Fibroblast of skin of back (primary cell): ENCODE results near the gene CFAP161. TPM values are rescaled to one million over a fixed set of nuclear protein-coding genes. Genes with fewer than 3 reads are reported as not detected.

Experiments used
- DNase-seq: peaks from one replicate; pipeline ENCODE4 v3.0.0-alpha.2; 2013
- polyA plus RNA-seq, 2 experiments: library from polyadenylated mRNA; unstranded; fragments of 120-200 nt; gene quantifications; one replicate each; pipeline ENCODE4 v1.2.1, GENCODE V29; 2013; ENCODE audit not compliant: insufficient read length in 2 of 2

Gene CFAP161
- polyA plus RNA-seq (2013, experiment 1 of 2; ENCODE audit: insufficient read length) = not detected
- polyA plus RNA-seq (2013, experiment 2 of 2; ENCODE audit: insufficient read length) = not detected

- DNase-seq = peak; percentile 73
Measured at GRCh38 chr15:81133782-81134461, at the start of gene CFAP161. CFAP161 (plus strand) TSS chr15:81134270; CDS start chr15:81134330, 60 bp downstream.

- DNase-seq = no peak
Measured at GRCh38 chr15:81084716-81085115, 49.4 kb upstream of the CFAP161 start.

GRCh38 chr15:81085213-81085612, 48.9 kb upstream of the CFAP161 start:
- no peak for DNase-seq

GRCh38 chr15:81085898-81086297, 48.2 kb upstream of the CFAP161 start:
- DNase-seq = no peak

- no peak for DNase-seq
Measured at GRCh38 chr15:81087066-81087465, 47.0 kb upstream of the CFAP161 start.

- DNase-seq = no peak
Measured at GRCh38 chr15:81087694-81088093, 46.4 kb upstream of the CFAP161 start.

- no peak for DNase-seq
Measured at GRCh38 chr15:81088470-81089013, 45.5 kb upstream of the CFAP161 start.

- DNase-seq = peak; percentile 93
Measured at GRCh38 chr15:81091889-81092558, 42.0 kb upstream of the CFAP161 start.

- DNase-seq = no peak
Measured at GRCh38 chr15:81092559-81092902, 41.5 kb upstream of the CFAP161 start.

GRCh38 chr15:81093961-81094360, 40.1 kb upstream of the CFAP161 start:
- no peak for DNase-seq

GRCh38 chr15:81095690-81096365, 38.2 kb upstream of the CFAP161 start:
- DNase-seq = no peak

- DNase-seq = no peak
Measured at GRCh38 chr15:81096398-81096797, 37.7 kb upstream of the CFAP161 start.

GRCh38 chr15:81097116-81097889, 36.8 kb upstream of the CFAP161 start:
- no peak for DNase-seq

GRCh38 chr15:81097890-81098280, 36.2 kb upstream of the CFAP161 start:
- DNase-seq = peak; percentile 62

GRCh38 chr15:81098349-81098748, 35.7 kb upstream of the CFAP161 start:
- no peak for DNase-seq

- DNase-seq = peak; percentile 33
Measured at GRCh38 chr15:81098861-81099651, 35.0 kb upstream of the CFAP161 start.

GRCh38 chr15:81101894-81102815, 31.9 kb upstream of the CFAP161 start:
- no peak for DNase-seq

GRCh38 chr15:81103857-81104256, 30.2 kb upstream of the CFAP161 start:
- no peak for DNase-seq

GRCh38 chr15:81105545-81105944, 28.5 kb upstream of the CFAP161 start:
- DNase-seq = peak; percentile 40

GRCh38 chr15:81106560-81106959, 27.5 kb upstream of the CFAP161 start:
- peak; percentile 88 for DNase-seq

- DNase-seq = no peak
Measured at GRCh38 chr15:81107889-81108288, 26.2 kb upstream of the CFAP161 start.
